IMR-90 (cell line): ENCODE data around the gene SLC38A1. TPM values are rescaled to one million over a fixed set of nuclear protein-coding genes. Genes with fewer than 3 reads are reported as not detected.

ENCODE experiments used
- ATAC-seq: fragments of 200-7000 bp; cut with Tn5 transposase; 2 replicates; pipeline ENCODE4 v1.9.1; 2020; ENCODE audit warnings: low read depth, mild to moderate bottlenecking, moderate library complexity
- BruUV-seq: library from RNA; stranded (reverse); fragments of 400-500 nt; replicated peaks from 2 replicates; lab custom pipeline; 2021; lab: Mats Ljungman, UMichigan
- CTCF ChIA-PET: fragments of 300-600 bp; formaldehyde crosslinking; extraction: SDS; loops from one replicate; lab custom pipeline; 2021; ENCODE audit warnings: antibody characterized with exemption; lab: Yijun Ruan, JAX
- POLR2A ChIA-PET: fragments of 300-600 bp; sonication (Branson Sonifier 250); formaldehyde crosslinking; loops from one replicate; lab custom pipeline; 2022; ENCODE audit warnings: antibody characterized with exemption; ENCODE audit not compliant: unreplicated experiment; lab: Charles Lee
- DNase-seq: peaks from one replicate; pipeline ENCODE4 v3.0.0; 2013
- H2AFZ ChIP-seq: replicated peaks from 2 replicates; pipeline ENCODE3; 2013; ENCODE audit warnings: low read length, mild to moderate bottlenecking; ENCODE audit not compliant: poor library complexity
- H2AK5ac ChIP-seq: 2 replicates; pipeline ENCODE4 v1.6.1; 2013; ENCODE audit warnings: low read depth, low read length, inconsistent platforms
- H2AK9ac ChIP-seq: replicated peaks from 2 replicates; pipeline ENCODE3; 2013; ENCODE audit warnings: mild to moderate bottlenecking, low read depth, low read length, moderate library complexity; ENCODE audit not compliant: poor library complexity
- H2BK120ac ChIP-seq: 2 replicates; pipeline ENCODE4 v1.6.1; 2013; ENCODE audit warnings: low read depth, low read length, inconsistent platforms
- H2BK15ac ChIP-seq: 3 replicates; pipeline ENCODE4 v1.6.1; 2013; ENCODE audit warnings: low read depth, low read length, inconsistent platforms
- H2BK20ac ChIP-seq: 2 replicates; pipeline ENCODE4 v1.6.1; 2013; ENCODE audit warnings: low read depth, mild to moderate bottlenecking, inconsistent platforms, low read length, moderate library complexity
- H2BK5ac ChIP-seq: 2 replicates; pipeline ENCODE4 v1.6.1; 2013; ENCODE audit warnings: mild to moderate bottlenecking, low read depth, low read length, inconsistent platforms; ENCODE audit not compliant: poor library complexity, severe bottlenecking
- H3K14ac ChIP-seq: replicated peaks from 2 replicates; pipeline ENCODE4 v1.6.1; 2013; ENCODE audit warnings: low read depth, low read length, inconsistent platforms
- H3K18ac ChIP-seq: 2 replicates; pipeline ENCODE4 v1.6.1; 2013; ENCODE audit warnings: low read depth, low read length, control low read depth
- H3K23ac ChIP-seq: 2 replicates; pipeline ENCODE4 v1.6.1; 2013; ENCODE audit warnings: low read depth, low read length, inconsistent platforms
- H3K27ac ChIP-seq: 2 replicates; pipeline ENCODE4 v1.5.1; 2013; ENCODE audit warnings: mild to moderate bottlenecking, control low read depth, low read length; ENCODE audit not compliant: insufficient read depth
- H3K27me3 ChIP-seq: 2 replicates; pipeline ENCODE4 v1.6.1; 2013; ENCODE audit warnings: low read length; ENCODE audit not compliant: control insufficient read depth, insufficient read depth
- H3K36me3 ChIP-seq: 2 replicates; pipeline ENCODE4 v1.6.1; 2013; ENCODE audit warnings: low read length, mixed read lengths; ENCODE audit not compliant: control insufficient read depth, insufficient read depth
- H3K4ac ChIP-seq: 2 replicates; pipeline ENCODE4 v1.6.1; 2013; ENCODE audit warnings: low read depth, low read length, inconsistent platforms
- H3K4me1 ChIP-seq: 2 replicates; pipeline ENCODE4 v1.6.1; 2013; ENCODE audit warnings: low read length, mixed read lengths; ENCODE audit not compliant: control insufficient read depth, insufficient read depth
- H3K4me2 ChIP-seq: 2 replicates; pipeline ENCODE4 v1.6.1; 2013; ENCODE audit warnings: low read depth, mild to moderate bottlenecking, control low read depth, low read length, moderate library complexity
- H3K4me3 ChIP-seq: 2 replicates; pipeline ENCODE4 v1.5.1; 2013; ENCODE audit warnings: low read depth, mild to moderate bottlenecking, control low read depth, low read length, moderate library complexity; ENCODE audit not compliant: insufficient read depth
- H3K56ac ChIP-seq: 2 replicates; pipeline ENCODE4 v1.6.1; 2013; ENCODE audit warnings: low read length, inconsistent platforms; ENCODE audit not compliant: insufficient read depth; ENCODE audit errors: extremely low read depth
- H3K79me1 ChIP-seq, 2 experiments: 2 replicates each; pipeline ENCODE4 v1.6.1; 2013; ENCODE audit warnings: low read length in 2 of 2, inconsistent platforms in 1 of 2, low read depth in 1 of 2
- H3K9ac ChIP-seq: 2 replicates; pipeline ENCODE4 v1.6.1; 2013; ENCODE audit warnings: low read depth, low read length, control low read depth
- H3K9me1 ChIP-seq: 2 replicates; pipeline ENCODE4 v1.6.1; 2013; ENCODE audit warnings: low read length, inconsistent platforms; ENCODE audit not compliant: insufficient read depth
- H3K9me3 ChIP-seq: 2 replicates; pipeline ENCODE4 v1.6.1; 2013; ENCODE audit warnings: low read length; ENCODE audit not compliant: control insufficient read depth, insufficient read depth
- H4K20me1 ChIP-seq: 2 replicates; pipeline ENCODE4 v1.6.1; 2013; ENCODE audit warnings: low read length, inconsistent platforms; ENCODE audit not compliant: insufficient read depth
- H4K5ac ChIP-seq: 2 replicates; pipeline ENCODE4 v1.6.1; 2013; ENCODE audit warnings: mild to moderate bottlenecking, low read depth, low read length, control low read depth
- H4K8ac ChIP-seq, 2 experiments: 2 replicates each; pipeline ENCODE4 v1.6.1; 2013; ENCODE audit warnings: low read depth in 2 of 2, low read length in 2 of 2, control low read depth in 1 of 2, inconsistent platforms in 1 of 2
- H4K91ac ChIP-seq: 2 replicates; pipeline ENCODE4 v1.6.1; 2013; ENCODE audit warnings: low read depth, low read length, inconsistent platforms; ENCODE audit not compliant: insufficient read depth
- BHLHE40 ChIP-seq: fragments of 150-350 bp; IDR thresholded peaks from 2 replicates; pipeline ENCODE4 v1.6.1; 2016; ENCODE audit warnings: mild to moderate bottlenecking, low read depth, low read length
- CEBPB ChIP-seq: IDR thresholded peaks from 2 replicates; pipeline ENCODE4 v1.6.1; 2012; ENCODE audit warnings: low read depth, low read length, improper control_type of control experiment
- CHD1 ChIP-seq: IDR thresholded peaks from 2 replicates; pipeline ENCODE4 v1.6.1; 2012; ENCODE audit warnings: low read depth, low read length, improper control_type of control experiment
- MAFK ChIP-seq: IDR thresholded peaks from 2 replicates; pipeline ENCODE4 v1.6.1; 2012; ENCODE audit warnings: low read depth, low read length, improper control_type of control experiment
- MAZ ChIP-seq: IDR thresholded peaks from 2 replicates; pipeline ENCODE4 v1.6.1; 2012; ENCODE audit warnings: low read depth, mild to moderate bottlenecking, low read length, improper control_type of control experiment, moderate library complexity, borderline replicate concordance
- MXI1 ChIP-seq: IDR thresholded peaks from 2 replicates; pipeline ENCODE4 v1.6.1; 2012; ENCODE audit warnings: low read depth, mild to moderate bottlenecking, low read length, moderate library complexity, borderline replicate concordance
- NFE2L2 ChIP-seq: fragments of 150-350 bp; IDR thresholded peaks from 2 replicates; pipeline ENCODE4 v1.6.1; 2016; ENCODE audit warnings: low read depth, mild to moderate bottlenecking, low read length
- POLR2A ChIP-seq: IDR thresholded peaks from 2 replicates; pipeline ENCODE4 v1.6.1; 2012; ENCODE audit warnings: mild to moderate bottlenecking, low read depth, low read length
- RAD21 ChIP-seq: IDR thresholded peaks from 2 replicates; pipeline ENCODE4 v1.6.1; 2012; ENCODE audit warnings: low read length, improper control_type of control experiment
- RCOR1 ChIP-seq: IDR thresholded peaks from 2 replicates; pipeline ENCODE4 v1.6.1; 2012; ENCODE audit warnings: mild to moderate bottlenecking, low read length, improper control_type of control experiment; ENCODE audit not compliant: insufficient replicate concordance
- RFX5 ChIP-seq: IDR thresholded peaks from 2 replicates; pipeline ENCODE4 v1.8.0; 2012; ENCODE audit warnings: low read depth, mild to moderate bottlenecking, low read length, moderate library complexity
- SMC3 ChIP-seq: fragments of 150-350 bp; IDR thresholded peaks from 2 replicates; pipeline ENCODE4 v1.6.1; 2016; ENCODE audit warnings: low read depth, mild to moderate bottlenecking, antibody characterized with exemption, low read length, moderate library complexity
- USF2 ChIP-seq: fragments of 150-350 bp; IDR thresholded peaks from 2 replicates; pipeline ENCODE4 v1.6.1; 2017; ENCODE audit warnings: mild to moderate bottlenecking, antibody characterized with exemption, low read length, low read depth
- WGBS, 2 experiments: methylation state at CpG; one replicate each; pipeline versions ENCODE4 v1.1.5 to v1.1.7; 2013; ENCODE audit warnings: missing lambda C conversion rate in 2 of 2; ENCODE audit not compliant: insufficient read length in 1 of 2; ENCODE audit errors: extremely low coverage in 2 of 2; 5-methylcytosine and 5-hydroxymethylcytosine counted together
- dilution Hi-C: fragments of 300-500 bp; cut with HindIII; formaldehyde crosslinking; loops from one replicate; pipeline ENCODE4 v1.14.3; 2018; ENCODE audit warnings: low sequenced_read_pairs; ENCODE audit not compliant: unreplicated experiment
- in situ Hi-C: fragments of 300-500 bp; cut with MboI; formaldehyde crosslinking; loops from 3 replicates; pipeline ENCODE4 v1.14.3; 2019; ENCODE audit warnings: low sequenced_read_pairs, inconsistent platforms, mixed read lengths
- intact Hi-C: fragments of 100-400 bp; cut with micrococcal nuclease; formaldehyde crosslinking; loops from 2 replicates; pipeline ENCODE4 v1.10.0; 2022
- polyA plus RNA-seq, 3 experiments: library from polyadenylated mRNA; depleted of rRNA; stranded (reverse); fragments of >200 nt; gene quantifications; 2 replicates each; pipeline ENCODE4 v1.2.3, GENCODE V29; 2012; ENCODE audit warnings: low replicate concordance in 1 of 3
- total RNA-seq: library from RNA; depleted of rRNA; stranded (reverse); fragments of >200 nt; gene quantifications from 2 replicates; pipeline ENCODE4 v1.2.3, GENCODE V29; 2012
- TF ChIP-seq, protein P1 (sequence below): fragments of 150-350 bp; IDR thresholded peaks from 2 replicates; pipeline ENCODE4 v1.6.1; 2016; ENCODE audit warnings: low read depth, mild to moderate bottlenecking, low read length, moderate library complexity, borderline replicate concordance
- TF ChIP-seq, protein P2 (sequence below): conservative IDR thresholded peaks from 2 replicates; pipeline ENCODE4 v1.5.1; 2012; ENCODE audit warnings: mild to moderate bottlenecking, low read depth, low read length, improper control_type of control experiment

SLC38A1 gene
- total and polyA plus RNA-seq, 2 of the 4 experiments (the other 2 are of a cell fraction), result 22.8 to 61.5 TPM

GRCh38 chr12:46145881-46146280, 123.0 kb downstream of the SLC38A1 start:
- BruUV-seq, result no TSS peak
- Histone ChIP-seq H2AFZ (no peak overlapping the region), H4K5ac (no peak overlapping the region), H3K9me1 (no peaks in the 10 kb centered on the region), H3K27me3 (peaks cover 7% of the 10 kb centered on the region; the same call in 1 of the 2 replicates), H3K27ac (no peak overlapping the region), H2BK120ac (no peak overlapping the region), H3K36me3 (no peaks in the 10 kb centered on the region), H4K20me1 (no peaks in the 10 kb centered on the region), H3K4ac (no peak overlapping the region), H3K18ac (no peak overlapping the region), H4K91ac (no peak overlapping the region), H2BK15ac (no peak overlapping the region), H2AK5ac (no peak overlapping the region), H3K79me1 (no peaks in the 10 kb centered on the region), H2BK20ac (no peak overlapping the region), H3K23ac (no peak overlapping the region), H2BK5ac (no peak overlapping the region), H3K9ac (no peak overlapping the region), H4K8ac (no peak overlapping the region), H3K14ac (no peak overlapping the region), H3K9me3 (no peaks in the 10 kb centered on the region), H3K56ac (no peak overlapping the region), H3K4me1 (no peaks in the 10 kb centered on the region), H3K4me3 (no peak overlapping the region), H2AK9ac (no peak overlapping the region), H3K4me2 (no peak overlapping the region)
- POLR2A ChIA-PET, result no interaction called here
- in situ Hi-C loops, result no loop called here
- 92% methylated on average over 2 of the region's 5 CpGs; no CpG with 5 or more reads in 1 of the 2 experiments for WGBS, 2 experiments
- dilution Hi-C loops, result no loop called here
- TF ChIP-seq, protein P1, sequence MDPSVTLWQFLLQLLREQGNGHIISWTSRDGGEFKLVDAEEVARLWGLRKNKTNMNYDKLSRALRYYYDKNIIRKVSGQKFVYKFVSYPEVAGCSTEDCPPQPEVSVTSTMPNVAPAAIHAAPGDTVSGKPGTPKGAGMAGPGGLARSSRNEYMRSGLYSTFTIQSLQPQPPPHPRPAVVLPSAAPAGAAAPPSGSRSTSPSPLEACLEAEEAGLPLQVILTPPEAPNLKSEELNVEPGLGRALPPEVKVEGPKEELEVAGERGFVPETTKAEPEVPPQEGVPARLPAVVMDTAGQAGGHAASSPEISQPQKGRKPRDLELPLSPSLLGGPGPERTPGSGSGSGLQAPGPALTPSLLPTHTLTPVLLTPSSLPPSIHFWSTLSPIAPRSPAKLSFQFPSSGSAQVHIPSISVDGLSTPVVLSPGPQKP, result no peak
- TF ChIP-seq RAD21 (no peak), POLR2A (no peak), MAFK (no peak), SMC3 (no peak), CEBPB (no peak), RFX5 (no peak), CHD1 (no peak), USF2 (no peak), NFE2L2 (no peak), BHLHE40 (no peak), MXI1 (no peak), MAZ (no peak), RCOR1 (no peak)
- TF ChIP-seq, protein P2, sequence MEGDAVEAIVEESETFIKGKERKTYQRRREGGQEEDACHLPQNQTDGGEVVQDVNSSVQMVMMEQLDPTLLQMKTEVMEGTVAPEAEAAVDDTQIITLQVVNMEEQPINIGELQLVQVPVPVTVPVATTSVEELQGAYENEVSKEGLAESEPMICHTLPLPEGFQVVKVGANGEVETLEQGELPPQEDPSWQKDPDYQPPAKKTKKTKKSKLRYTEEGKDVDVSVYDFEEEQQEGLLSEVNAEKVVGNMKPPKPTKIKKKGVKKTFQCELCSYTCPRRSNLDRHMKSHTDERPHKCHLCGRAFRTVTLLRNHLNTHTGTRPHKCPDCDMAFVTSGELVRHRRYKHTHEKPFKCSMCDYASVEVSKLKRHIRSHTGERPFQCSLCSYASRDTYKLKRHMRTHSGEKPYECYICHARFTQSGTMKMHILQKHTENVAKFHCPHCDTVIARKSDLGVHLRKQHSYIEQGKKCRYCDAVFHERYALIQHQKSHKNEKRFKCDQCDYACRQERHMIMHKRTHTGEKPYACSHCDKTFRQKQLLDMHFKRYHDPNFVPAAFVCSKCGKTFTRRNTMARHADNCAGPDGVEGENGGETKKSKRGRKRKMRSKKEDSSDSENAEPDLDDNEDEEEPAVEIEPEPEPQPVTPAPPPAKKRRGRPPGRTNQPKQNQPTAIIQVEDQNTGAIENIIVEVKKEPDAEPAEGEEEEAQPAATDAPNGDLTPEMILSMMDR, result no peak
- intact Hi-C loops, result no loop called here
- CTCF ChIA-PET, result no interaction called here
- DNase-seq (no peak), ATAC-seq (no peak)
